Measurements from ENCODE around the gene C1orf116.

DNA sequence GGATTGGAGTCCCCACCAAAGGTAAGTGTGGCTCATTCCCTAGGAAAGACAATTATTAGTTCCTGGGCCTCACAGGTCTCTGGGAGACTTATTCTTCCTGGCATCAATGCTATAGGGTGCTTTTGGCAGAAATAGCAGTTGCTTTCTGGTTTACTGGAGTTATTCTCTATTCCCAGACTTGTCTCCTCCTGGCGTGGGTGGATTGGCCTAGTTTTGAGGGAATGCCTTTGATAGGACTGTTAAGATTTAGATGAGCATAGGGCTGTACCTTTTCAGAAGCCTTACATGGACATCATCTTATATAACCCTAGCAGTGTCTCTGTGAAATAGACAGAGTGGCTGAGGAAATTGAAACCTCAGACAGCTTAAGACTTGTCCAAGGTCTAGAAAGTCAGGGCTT, 29.5 kb upstream of the C1orf116 start:
- no peak for TF ChIP-seq GLIS3 (CRISPR knock-in tag; IDR thresholded peaks at IDR 0.05)
- TF ChIP-seq, protein P1, sequence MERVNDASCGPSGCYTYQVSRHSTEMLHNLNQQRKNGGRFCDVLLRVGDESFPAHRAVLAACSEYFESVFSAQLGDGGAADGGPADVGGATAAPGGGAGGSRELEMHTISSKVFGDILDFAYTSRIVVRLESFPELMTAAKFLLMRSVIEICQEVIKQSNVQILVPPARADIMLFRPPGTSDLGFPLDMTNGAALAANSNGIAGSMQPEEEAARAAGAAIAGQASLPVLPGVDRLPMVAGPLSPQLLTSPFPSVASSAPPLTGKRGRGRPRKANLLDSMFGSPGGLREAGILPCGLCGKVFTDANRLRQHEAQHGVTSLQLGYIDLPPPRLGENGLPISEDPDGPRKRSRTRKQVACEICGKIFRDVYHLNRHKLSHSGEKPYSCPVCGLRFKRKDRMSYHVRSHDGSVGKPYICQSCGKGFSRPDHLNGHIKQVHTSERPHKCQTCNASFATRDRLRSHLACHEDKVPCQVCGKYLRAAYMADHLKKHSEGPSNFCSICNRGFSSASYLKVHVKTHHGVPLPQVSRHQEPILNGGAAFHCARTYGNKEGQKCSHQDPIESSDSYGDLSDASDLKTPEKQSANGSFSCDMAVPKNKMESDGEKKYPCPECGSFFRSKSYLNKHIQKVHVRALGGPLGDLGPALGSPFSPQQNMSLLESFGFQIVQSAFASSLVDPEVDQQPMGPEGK (CRISPR knock-in tag; IDR thresholded peaks at IDR 0.05; ENCODE audit: borderline replicate concordance), result no peak
- TF ChIP-seq RARB (CRISPR knock-in tag; IDR thresholded peaks at IDR 0.05), result no peak
- no peak for TF ChIP-seq ZFP3 (CRISPR knock-in tag; IDR thresholded peaks at IDR 0.05)
- no peak for TF ChIP-seq ZNF70 (CRISPR knock-in tag; IDR thresholded peaks at IDR 0.05)
- TF ChIP-seq TSHZ2 (CRISPR knock-in tag; IDR thresholded peaks at IDR 0.05), result no peak

Data from SK-N-SH treated with all-trans-retinoic acid at 6 μM for 48 hours (cell line).